Neuronal stem cell (in vitro differentiated cells): ENCODE results near the gene RCBTB1.

ENCODE experiments used
- DNase-seq: peaks from one replicate; pipeline ENCODE4 v3.0.0-alpha.2; 2013; ENCODE audit warnings: low spot score
- H2AFZ ChIP-seq: one replicate; pipeline ENCODE4 v1.6.1; 2013; ENCODE audit warnings: mild to moderate bottlenecking, low read length, inconsistent platforms
- H2AK5ac ChIP-seq: 2 replicates; pipeline ENCODE4 v1.6.1; 2013; ENCODE audit warnings: low read depth, mild to moderate bottlenecking, inconsistent platforms, low read length, moderate library complexity, mixed read lengths
- H2BK120ac ChIP-seq: 2 replicates; pipeline ENCODE4 v1.6.1; 2013; ENCODE audit warnings: low read depth, mild to moderate bottlenecking, inconsistent platforms, low read length, moderate library complexity, mixed read lengths
- H2BK12ac ChIP-seq: one replicate; pipeline ENCODE4 v1.6.1; 2013; ENCODE audit warnings: low read length, inconsistent platforms
- H2BK15ac ChIP-seq: 2 replicates; pipeline ENCODE4 v1.6.1; 2013; ENCODE audit warnings: mild to moderate bottlenecking, low read length, inconsistent platforms, mixed read lengths
- H2BK5ac ChIP-seq: one replicate; pipeline ENCODE4 v1.6.1; 2013; ENCODE audit warnings: inconsistent platforms, mild to moderate bottlenecking, low read length, moderate library complexity
- H3K14ac ChIP-seq: one replicate; pipeline ENCODE4 v1.6.1; 2013; ENCODE audit warnings: low read length, inconsistent platforms
- H3K18ac ChIP-seq: 2 replicates; pipeline ENCODE4 v1.6.1; 2013; ENCODE audit warnings: low read length, inconsistent platforms
- H3K23ac ChIP-seq: 2 replicates; pipeline ENCODE4 v1.6.1; 2013; ENCODE audit warnings: low read depth, mild to moderate bottlenecking, mixed read lengths, low read length, inconsistent platforms; ENCODE audit not compliant: poor library complexity
- H3K27ac ChIP-seq: replicated peaks from 3 replicates; pipeline ENCODE4 v1.5.1; 2013; ENCODE audit warnings: low read length, inconsistent platforms
- H3K27me3 ChIP-seq, 3 experiments: 2 replicates each; pipeline ENCODE4 v1.6.1; 2013; ENCODE audit warnings: low read length in 3 of 3, mild to moderate bottlenecking in 2 of 3, inconsistent platforms in 1 of 3, low read depth in 1 of 3, mixed read lengths in 1 of 3, moderate library complexity in 1 of 3; ENCODE audit not compliant: control insufficient read depth in 3 of 3, insufficient read depth in 3 of 3
- H3K36me3 ChIP-seq, 2 donors: replicated peaks in 1 of 2; 2 replicates each; pipeline ENCODE4 v1.6.1; 2013; ENCODE audit warnings: low read length in 2 of 2; ENCODE audit not compliant: control insufficient read depth in 2 of 2, insufficient read depth in 2 of 2
- H3K4ac ChIP-seq: 2 replicates; pipeline ENCODE4 v1.6.1; 2013; ENCODE audit warnings: inconsistent platforms, mild to moderate bottlenecking, low read length, moderate library complexity
- H3K4me1 ChIP-seq, 2 donors: 1 replicate in 1 of 2; 2 replicates in 1 of 2; pipeline ENCODE4 v1.6.1; 2013; ENCODE audit warnings: low read length in 2 of 2, low read depth in 1 of 2; ENCODE audit not compliant: control insufficient read depth in 2 of 2, insufficient read depth in 1 of 2
- H3K4me2 ChIP-seq: one replicate; pipeline ENCODE4 v1.6.1; 2013; ENCODE audit warnings: mild to moderate bottlenecking, low read length, inconsistent platforms; ENCODE audit not compliant: insufficient read depth, poor library complexity, severe bottlenecking
- H3K4me3 ChIP-seq, 2 donors: 2 replicates each; pipeline ENCODE4 v1.5.1; 2013; ENCODE audit warnings: low read length in 2 of 2, mild to moderate bottlenecking in 2 of 2, inconsistent platforms in 1 of 2, moderate library complexity in 1 of 2
- H3K79me1 ChIP-seq: one replicate; pipeline ENCODE4 v1.6.1; 2013; ENCODE audit warnings: low read depth, mild to moderate bottlenecking, inconsistent platforms, low read length, moderate library complexity
- H3K9ac ChIP-seq: one replicate; pipeline ENCODE4 v1.6.1; 2013; ENCODE audit warnings: mild to moderate bottlenecking, low read depth, low read length, inconsistent platforms; ENCODE audit not compliant: poor library complexity
- H3K9me3 ChIP-seq, 2 donors: replicated peaks in 1 of 2; 2 replicates each; pipeline versions ENCODE3 to v1.6.1; 2013; ENCODE audit warnings: low read length in 2 of 2, mild to moderate bottlenecking in 2 of 2, inconsistent platforms in 1 of 2, low read depth in 1 of 2, mixed read lengths in 1 of 2, moderate library complexity in 1 of 2; ENCODE audit not compliant: control insufficient read depth in 2 of 2, insufficient read depth in 1 of 2
- H4K8ac ChIP-seq: one replicate; pipeline ENCODE4 v1.6.1; 2013; ENCODE audit warnings: low read depth, mild to moderate bottlenecking, inconsistent platforms, low read length, moderate library complexity
- H4K91ac ChIP-seq: one replicate; pipeline ENCODE4 v1.6.1; 2013; ENCODE audit warnings: low read length, low read depth, mild to moderate bottlenecking, inconsistent platforms; ENCODE audit not compliant: poor library complexity
- WGBS, 2 donors: extraction: QIAGEN DNeasy Blood & Tissue Kit; methylation state at CpG; one replicate each; pipeline ENCODE4 v1.1.7; 2013; ENCODE audit warnings: missing lambda C conversion rate in 2 of 2, mixed read lengths in 1 of 2; ENCODE audit not compliant: insufficient read length in 2 of 2, insufficient replicate concordance in 1 of 2; ENCODE audit errors: extremely low coverage in 2 of 2; 5-methylcytosine and 5-hydroxymethylcytosine counted together

RCBTB1 gene

GRCh38 chr13:49608651-49609331, 23.4 kb upstream of the RCBTB1 start:
- no peak overlapping the region for H2BK12ac ChIP-seq
- no peak overlapping the region for H2AK5ac ChIP-seq
- H3K27ac ChIP-seq, result no peak overlapping the region
- no peak overlapping the region for H3K18ac ChIP-seq
- no peak overlapping the region for H2AFZ ChIP-seq
- no peak overlapping the region for H3K4ac ChIP-seq
- no peak overlapping the region for H3K23ac ChIP-seq
- no peak overlapping the region for H3K9ac ChIP-seq
- no peak overlapping the region for H4K8ac ChIP-seq
- no peaks in the 10 kb centered on the region for H3K4me1 ChIP-seq
- H3K14ac ChIP-seq, result no peak overlapping the region
- H3K36me3 ChIP-seq, result no peaks in the 10 kb centered on the region
- no CpG with 5 or more reads among the region's 1 CpG for WGBS, 2 donors
- H3K27me3 ChIP-seq, result no peaks in the 10 kb centered on the region
- no peak overlapping the region for H2BK120ac ChIP-seq
- H3K4me2 ChIP-seq, result no peak overlapping the region
- no peak for DNase-seq
- no peak overlapping the region for H3K4me3 ChIP-seq
- H3K9me3 ChIP-seq, result no peaks in the 10 kb centered on the region
- H4K91ac ChIP-seq, result no peak overlapping the region
- H2BK5ac ChIP-seq, result no peak overlapping the region
- no peak overlapping the region for H2BK15ac ChIP-seq
- no peaks in the 10 kb centered on the region for H3K79me1 ChIP-seq

DNA sequence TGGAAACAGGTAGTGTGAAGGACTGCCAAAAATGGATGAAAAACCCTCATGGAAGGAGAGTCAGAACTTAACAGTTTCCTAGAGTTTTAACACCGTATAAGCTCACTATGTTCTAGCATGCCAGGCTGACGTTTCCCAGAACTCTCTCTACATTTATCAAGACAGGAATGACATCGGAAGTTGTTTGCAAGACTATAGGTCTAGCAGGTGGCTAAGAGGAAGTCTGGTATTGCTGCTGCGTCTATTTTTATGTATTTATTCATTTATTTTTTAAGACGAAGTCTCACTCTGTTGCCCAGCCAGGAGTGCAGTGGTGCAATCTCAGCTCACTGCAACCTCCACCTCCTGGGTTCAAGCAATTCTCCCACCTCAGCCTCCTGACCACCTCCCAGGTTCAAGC, 22.4 kb upstream of the RCBTB1 start:
- Histone ChIP-seq H3K14ac (no peak overlapping the region), H3K27me3 (no peaks in the 10 kb centered on the region), H2AK5ac (no peak overlapping the region), H3K4me2 (no peak overlapping the region), H2BK120ac (no peak overlapping the region), H4K91ac (no peak overlapping the region), H3K23ac (no peak overlapping the region), H3K79me1 (no peaks in the 10 kb centered on the region), H4K8ac (no peak overlapping the region), H3K18ac (no peak overlapping the region), H3K4ac (no peak overlapping the region), H3K9me3 (no peaks in the 10 kb centered on the region), H3K27ac (no peak overlapping the region), H3K9ac (no peak overlapping the region), H2AFZ (no peak overlapping the region), H2BK5ac (no peak overlapping the region), H2BK15ac (no peak overlapping the region), H3K36me3 (no peaks in the 10 kb centered on the region), H3K4me3 (no peak overlapping the region), H2BK12ac (no peak overlapping the region), H3K4me1 (no peaks in the 10 kb centered on the region)
- no CpG with 5 or more reads among the region's 5 CpGs for WGBS, 2 donors
- DNase-seq, result no peak

DNA sequence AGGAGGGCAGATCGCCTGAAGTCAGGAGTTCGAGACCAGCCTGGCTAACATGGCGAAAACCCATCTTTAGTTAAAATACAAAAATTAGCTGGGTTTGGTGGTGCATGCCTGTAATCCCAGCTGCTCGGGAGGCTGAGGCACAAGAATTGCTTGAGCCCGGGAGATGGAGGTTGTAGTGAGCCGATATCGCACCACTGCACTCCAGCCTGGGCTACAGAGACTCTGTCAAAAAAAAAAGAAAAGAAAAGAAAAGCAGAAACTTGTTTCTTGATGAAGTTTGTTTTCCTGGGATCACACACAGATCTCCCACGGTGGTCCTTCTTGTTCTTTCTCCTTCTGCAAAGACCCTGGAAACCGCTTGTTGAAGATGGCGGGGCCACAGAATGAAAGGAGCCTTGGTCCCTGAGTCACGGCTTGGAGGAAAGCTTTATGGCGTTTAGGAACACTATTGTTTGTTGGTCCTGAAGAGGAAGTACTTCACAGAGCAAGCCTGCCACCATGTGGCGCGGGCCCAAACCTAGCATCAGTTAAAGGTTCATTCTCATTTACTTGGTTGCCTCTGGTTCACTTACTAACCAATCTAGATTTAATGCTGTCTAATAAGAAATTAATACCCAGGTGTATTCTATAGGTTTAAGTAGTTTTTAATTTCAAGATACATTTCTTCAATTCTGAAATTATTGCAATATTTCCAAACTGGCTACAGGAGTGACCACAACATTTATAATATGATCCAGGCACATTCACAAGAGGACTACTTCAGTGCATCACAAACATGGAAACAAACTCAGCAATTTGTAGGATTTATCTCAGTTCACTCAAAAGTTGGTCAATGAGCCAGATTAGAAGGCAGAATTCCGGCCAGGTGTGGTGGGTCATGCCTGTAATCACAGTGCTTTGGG, 21.6 kb upstream of the RCBTB1 start:
- Histone ChIP-seq H4K91ac (no peak overlapping the region), H3K18ac (no peak overlapping the region), H3K23ac (no peak overlapping the region), H2BK12ac (no peak overlapping the region), H2AFZ (peak overlapping the region; percentile 86), H3K4me1 (no peaks in the 10 kb centered on the region), H2BK5ac (no peak overlapping the region), H3K4me2 (no peak overlapping the region), H3K14ac (no peak overlapping the region), H3K4ac (no peak overlapping the region), H3K36me3 (no peaks in the 10 kb centered on the region), H2AK5ac (no peak overlapping the region), H3K4me3 (peak overlapping the region in 1 of 2 donors; percentile 1), H4K8ac (no peak overlapping the region), H3K9ac (no peak overlapping the region), H3K27me3 (no peaks in the 10 kb centered on the region), H3K27ac (no peak overlapping the region), H3K79me1 (no peaks in the 10 kb centered on the region), H2BK120ac (no peak overlapping the region), H3K9me3 (no peaks in the 10 kb centered on the region), H2BK15ac (no peak overlapping the region)
- no CpG with 5 or more reads among the region's 15 CpGs for WGBS, 2 donors
- peak; percentile 68 for DNase-seq

GRCh38 chr13:49604570-49604969, 19.2 kb upstream of the RCBTB1 start:
- H3K36me3 ChIP-seq, result no peaks in the 10 kb centered on the region
- H3K27me3 ChIP-seq, result no peaks in the 10 kb centered on the region
- no peak overlapping the region for H3K18ac ChIP-seq
- no peak overlapping the region for H3K4me2 ChIP-seq
- no peak overlapping the region for H3K4me3 ChIP-seq
- H2BK15ac ChIP-seq, result no peak overlapping the region
- no peak overlapping the region for H3K27ac ChIP-seq
- no peak overlapping the region for H2AK5ac ChIP-seq
- H3K4ac ChIP-seq, result no peak overlapping the region
- no peak overlapping the region for H2BK120ac ChIP-seq
- no peaks in the 10 kb centered on the region for H3K4me1 ChIP-seq
- H2BK12ac ChIP-seq, result no peak overlapping the region
- no peaks in the 10 kb centered on the region for H3K79me1 ChIP-seq
- H3K23ac ChIP-seq, result no peak overlapping the region
- H2AFZ ChIP-seq, result peak overlapping the region; percentile 72
- H4K91ac ChIP-seq, result no peak overlapping the region
- no peak overlapping the region for H3K14ac ChIP-seq
- no peaks in the 10 kb centered on the region for H3K9me3 ChIP-seq
- WGBS, 2 donors, result no CpG with 5 or more reads among the region's 5 CpGs
- H2BK5ac ChIP-seq, result no peak overlapping the region
- H4K8ac ChIP-seq, result no peak overlapping the region
- no peak for DNase-seq
- no peak overlapping the region for H3K9ac ChIP-seq
